HFFc6 (cell line): ENCODE measurements around the gene CAMK2B. TPM values are rescaled to one million over a fixed set of nuclear protein-coding genes. Genes with fewer than 3 reads are reported as not detected.
A peak's percentile ranks its signal among the peaks of the same experiment; 100 is the strongest.

ENCODE experiments used
- DNase-seq: peaks from one replicate; pipeline ENCODE4 v3.0.0-alpha.2; 2018
- H3K27ac Mint-ChIP-seq: 2 replicates; pipeline ENCODE4 v1.8.0; 2020; ENCODE audit warnings: mild to moderate bottlenecking, mixed read lengths
- H3K27me3 Mint-ChIP-seq: 2 replicates; pipeline ENCODE4 v1.8.0; 2021; ENCODE audit warnings: mild to moderate bottlenecking, moderate library complexity, mixed read lengths; ENCODE audit not compliant: insufficient read depth
- H3K36me3 Mint-ChIP-seq: 2 replicates; pipeline ENCODE4 v1.8.0; 2021; ENCODE audit warnings: low read depth, mixed read lengths
- H3K4me1 Mint-ChIP-seq: 2 replicates; pipeline ENCODE4 v1.8.0; 2020; ENCODE audit warnings: low read depth, mixed read lengths
- H3K4me3 Mint-ChIP-seq: 2 replicates; pipeline ENCODE4 v1.8.0; 2020; ENCODE audit warnings: mild to moderate bottlenecking, moderate library complexity, mixed read lengths
- H3K9me3 Mint-ChIP-seq: 2 replicates; pipeline ENCODE4 v1.8.0; 2020; ENCODE audit warnings: mild to moderate bottlenecking, mixed read lengths
- CTCF ChIP-seq: fragments of 200-600 bp; sonication (generic); IDR thresholded peaks from 2 replicates; pipeline ENCODE4 v1.5.0; 2021; ENCODE audit warnings: antibody characterized with exemption, mild to moderate bottlenecking
- total RNA-seq, 6 experiments: library from RNA; stranded (reverse); fragmentation: NEBNext Ultra II Directional; extraction: Animal tissue kit (Norgen Biotek cat#: 25700); gene quantifications; 2 replicates in 1 of 6; 3 replicates in 5 of 6; pipeline ENCODE4 v1.2.3, GENCODE V29; 2021

The CAMK2B gene
- total RNA-seq, 6 experiments from 2014 or later, result 0.11 to 0.41 TPM; not detected in 4

GRCh38 chr7:44265728-44266127, 59.7 kb downstream of the CAMK2B start:
- Mint-ChIP-seq H3K9me3 (no peaks in the 10 kb centered on the region), H3K4me3 (no peak overlapping the region), H3K4me1 (no peaks in the 10 kb centered on the region), H3K27me3 (peaks cover 29% of the 10 kb centered on the region), H3K36me3 (no peaks in the 10 kb centered on the region), H3K27ac (no peak overlapping the region)
- no peak for DNase-seq
- TF ChIP-seq CTCF, result no peak

GRCh38 chr7:44264221-44264931, 61.0 kb downstream of the CAMK2B start:
- H3K9me3 Mint-ChIP-seq, result no peaks in the 10 kb centered on the region
- H3K36me3 Mint-ChIP-seq, result peaks cover 4% of the 10 kb centered on the region; the same call in 1 of the 2 replicates
- peaks cover 10% of the 10 kb centered on the region for H3K4me1 Mint-ChIP-seq
- no peak for DNase-seq
- H3K27me3 Mint-ChIP-seq, result peaks cover 29% of the 10 kb centered on the region
- H3K4me3 Mint-ChIP-seq, result no peak overlapping the region
- no peak overlapping the region for H3K27ac Mint-ChIP-seq
- TF ChIP-seq CTCF, result no peak

- H3K4me3 Mint-ChIP-seq, result no peak overlapping the region
- TF ChIP-seq CTCF, result no peak
- no peak for DNase-seq
- no peak overlapping the region for H3K27ac Mint-ChIP-seq
- H3K4me1 Mint-ChIP-seq, result peaks cover 19% of the 10 kb centered on the region
- peaks cover 4% of the 10 kb centered on the region; the same call in 1 of the 2 replicates for H3K36me3 Mint-ChIP-seq
- no peaks in the 10 kb centered on the region for H3K9me3 Mint-ChIP-seq
- H3K27me3 Mint-ChIP-seq, result peaks cover 24% of the 10 kb centered on the region
Observed at GRCh38 chr7:44263326-44264082, 61.9 kb downstream of the CAMK2B start.

GRCh38 chr7:44262031-44262430, 63.4 kb downstream of the CAMK2B start:
- no peak overlapping the region for H3K4me3 Mint-ChIP-seq
- H3K9me3 Mint-ChIP-seq, result no peaks in the 10 kb centered on the region
- H3K27me3 Mint-ChIP-seq, result peaks cover 21% of the 10 kb centered on the region
- TF ChIP-seq CTCF, result no peak
- no peak for DNase-seq
- H3K36me3 Mint-ChIP-seq, result peaks cover 4% of the 10 kb centered on the region; the same call in 1 of the 2 replicates
- H3K4me1 Mint-ChIP-seq, result peaks cover 32% of the 10 kb centered on the region
- no peak overlapping the region for H3K27ac Mint-ChIP-seq

GRCh38 chr7:44261240-44261639, 64.2 kb downstream of the CAMK2B start:
- peak; percentile 19; the same call in 1 of the 2 replicates for TF ChIP-seq CTCF
- Mint-ChIP-seq H3K27ac (no peak overlapping the region), H3K4me3 (no peak overlapping the region), H3K27me3 (peaks cover 16% of the 10 kb centered on the region), H3K4me1 (peaks cover 32% of the 10 kb centered on the region), H3K9me3 (no peaks in the 10 kb centered on the region), H3K36me3 (peaks cover 4% of the 10 kb centered on the region; the same call in 1 of the 2 replicates)
- DNase-seq, result no peak
